RWPE1 (cell line): Measurements from ENCODE around the gene VEZT.
"Not testable (repeated sequence)": the region's sequence is repeated elsewhere in the genome, so short reads cannot be mapped to it uniquely, and the experiment has no call there.

Experiments used
- CTCF ChIA-PET: fragments of 350-600 bp; sonication (Branson Sonifier 250); formaldehyde crosslinking; extraction: SDS; loops from one replicate; lab custom pipeline; 2021; lab: Yijun Ruan, JAX
- POLR2A ChIA-PET: fragments of 400-600 bp; formaldehyde crosslinking; extraction: SDS; loops from one replicate; lab custom pipeline; 2020; ENCODE audit warnings: antibody characterized with exemption; ENCODE audit not compliant: low non-redundant PET; lab: Yijun Ruan, JAX
- DNase-seq: peaks from one replicate; pipeline ENCODE4 v3.0.0; 2012; ENCODE audit warnings: low spot score
- H3K27ac ChIP-seq: fragments of 450-650 bp; 2 replicates; pipeline ENCODE4 v1.5.1; 2017
- TF ChIP-seq, protein P1 (sequence below): fragments of 450-650 bp; conservative IDR thresholded peaks from 2 replicates; pipeline ENCODE4 v1.5.1; 2017; ENCODE audit warnings: low read depth, mild to moderate bottlenecking

VEZT gene

DNA sequence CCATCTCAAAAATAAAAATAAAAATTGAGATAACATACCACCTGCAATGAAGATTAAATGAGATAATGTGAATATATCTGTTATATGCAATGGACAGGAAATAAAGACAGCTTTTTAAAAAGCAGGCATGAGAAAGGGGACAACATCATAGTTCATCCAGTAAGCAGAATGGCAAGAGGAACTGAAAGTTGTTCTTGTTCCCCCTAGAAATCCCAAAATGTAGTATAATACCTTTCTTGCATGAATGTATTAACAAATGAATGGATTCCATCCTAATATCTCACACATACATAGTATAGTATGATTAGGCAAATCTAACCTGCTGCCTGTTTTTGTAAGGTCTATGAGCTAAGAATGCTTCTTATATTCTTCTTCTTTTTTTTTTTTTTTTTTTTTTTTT is 31.8 kb upstream of the VEZT start:
- ChIA-PET POLR2A (no interaction called here), CTCF (interaction anchor here (0.5 kb wide), 2 partner anchors 18 to 69 kb away, joined by 3 read pairs; no protein-coding TSS in a partner anchor)
- H3K27ac ChIP-seq = no peak overlapping the region
- TF ChIP-seq, protein P1, sequence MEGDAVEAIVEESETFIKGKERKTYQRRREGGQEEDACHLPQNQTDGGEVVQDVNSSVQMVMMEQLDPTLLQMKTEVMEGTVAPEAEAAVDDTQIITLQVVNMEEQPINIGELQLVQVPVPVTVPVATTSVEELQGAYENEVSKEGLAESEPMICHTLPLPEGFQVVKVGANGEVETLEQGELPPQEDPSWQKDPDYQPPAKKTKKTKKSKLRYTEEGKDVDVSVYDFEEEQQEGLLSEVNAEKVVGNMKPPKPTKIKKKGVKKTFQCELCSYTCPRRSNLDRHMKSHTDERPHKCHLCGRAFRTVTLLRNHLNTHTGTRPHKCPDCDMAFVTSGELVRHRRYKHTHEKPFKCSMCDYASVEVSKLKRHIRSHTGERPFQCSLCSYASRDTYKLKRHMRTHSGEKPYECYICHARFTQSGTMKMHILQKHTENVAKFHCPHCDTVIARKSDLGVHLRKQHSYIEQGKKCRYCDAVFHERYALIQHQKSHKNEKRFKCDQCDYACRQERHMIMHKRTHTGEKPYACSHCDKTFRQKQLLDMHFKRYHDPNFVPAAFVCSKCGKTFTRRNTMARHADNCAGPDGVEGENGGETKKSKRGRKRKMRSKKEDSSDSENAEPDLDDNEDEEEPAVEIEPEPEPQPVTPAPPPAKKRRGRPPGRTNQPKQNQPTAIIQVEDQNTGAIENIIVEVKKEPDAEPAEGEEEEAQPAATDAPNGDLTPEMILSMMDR = no peak
- no peak for DNase-seq

DNA sequence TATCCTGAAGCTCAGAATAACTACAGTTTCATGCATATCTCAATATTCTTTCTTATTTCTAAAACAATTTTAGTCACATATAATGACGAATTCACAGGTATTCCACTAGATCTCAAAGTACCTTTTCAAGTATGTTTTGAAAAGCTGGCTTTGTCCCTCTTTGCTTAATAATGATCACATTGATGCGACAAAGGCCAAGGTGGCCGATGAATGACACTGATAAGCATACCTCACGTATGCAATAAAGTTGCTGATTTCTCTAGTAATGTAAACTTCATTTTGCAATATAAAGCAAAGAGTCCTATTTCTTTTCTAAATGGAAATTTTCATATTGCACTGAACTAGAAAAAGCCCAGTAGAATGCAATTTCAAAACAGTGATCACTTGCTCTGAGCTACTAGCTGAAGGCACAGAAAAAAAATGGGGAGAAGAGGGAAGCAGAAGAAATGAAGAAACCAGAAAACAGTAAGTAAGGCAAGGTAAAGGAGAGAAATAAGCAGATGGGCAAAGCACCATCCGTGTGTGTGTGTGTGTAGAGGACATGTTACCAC is 29.7 kb upstream of the VEZT start:
- no peak for DNase-seq
- no peak overlapping the region for H3K27ac ChIP-seq
- ChIA-PET POLR2A (no interaction called here), CTCF (interaction anchor here (0.6 to 1.1 kb wide), 3 partner anchors 13 to 25 kb away, joined by 3 to 4 read pairs (median 3); no protein-coding TSS in a partner anchor)
- TF ChIP-seq, protein P1 = no peak

DNA sequence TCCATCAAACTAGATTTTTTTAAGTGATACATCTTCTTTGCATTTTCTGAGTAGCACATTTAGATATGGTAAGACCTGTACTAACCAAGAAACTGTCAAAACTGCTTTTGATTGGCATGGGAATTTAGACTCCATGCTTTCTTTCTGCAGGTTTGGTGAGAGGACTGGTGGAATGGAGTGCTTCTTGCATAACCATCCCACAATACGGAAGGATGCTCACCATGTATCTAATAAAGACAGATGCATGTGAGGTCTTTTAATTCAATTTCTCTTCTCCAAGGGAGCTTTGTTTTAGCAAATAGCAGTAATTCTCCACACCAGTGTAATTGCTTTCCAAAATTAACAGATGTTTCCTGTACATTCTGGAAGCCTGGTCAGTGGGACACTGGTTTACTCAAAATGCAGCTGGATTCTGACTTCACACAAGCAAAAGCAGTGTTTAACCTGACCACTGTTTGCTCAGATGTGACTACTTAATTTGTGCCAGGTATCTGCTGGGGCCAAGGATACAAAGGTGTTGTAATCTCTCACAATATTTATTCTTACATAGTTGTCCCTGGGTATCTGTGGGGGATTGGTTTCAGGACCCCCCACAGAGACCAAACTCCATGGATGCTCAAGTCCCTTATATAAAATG is 26.4 kb upstream of the VEZT start:
- H3K27ac ChIP-seq = no peak overlapping the region
- no peak for DNase-seq
- TF ChIP-seq, protein P1 = no peak
- POLR2A ChIA-PET = no interaction called here
- CTCF ChIA-PET = no interaction called here

DNA sequence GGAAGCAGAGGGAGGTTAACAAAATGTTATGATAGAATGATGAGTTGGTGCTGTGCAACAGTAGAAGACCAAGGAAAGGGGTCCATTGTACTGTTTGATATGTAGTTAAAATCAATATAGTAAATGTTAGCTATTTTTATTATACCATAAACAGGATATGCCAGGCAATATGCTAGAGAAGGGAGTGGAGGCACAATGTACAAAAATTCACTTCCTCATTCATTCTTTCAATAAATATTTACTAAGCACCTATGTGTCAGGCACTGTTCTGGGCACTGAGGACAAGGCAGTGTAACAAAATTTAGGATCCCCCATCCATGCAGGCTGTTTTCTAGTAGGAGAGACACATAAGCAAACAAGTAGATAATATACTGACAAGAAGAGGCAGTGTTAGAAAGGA is 25.3 kb upstream of the VEZT start:
- ChIA-PET POLR2A (no interaction called here), CTCF (no interaction called here)
- TF ChIP-seq, protein P1 = no peak
- DNase-seq = no peak
- no peak overlapping the region for H3K27ac ChIP-seq

GRCh38 chr12:95193139-95193538 is 24.5 kb upstream of the VEZT start:
- peak overlapping the region; percentile 13; the same call in 1 of the 2 replicates for H3K27ac ChIP-seq
- ChIA-PET CTCF (no interaction called here), POLR2A (no interaction called here)
- TF ChIP-seq, protein P1 = no peak
- no peak for DNase-seq

DNA sequence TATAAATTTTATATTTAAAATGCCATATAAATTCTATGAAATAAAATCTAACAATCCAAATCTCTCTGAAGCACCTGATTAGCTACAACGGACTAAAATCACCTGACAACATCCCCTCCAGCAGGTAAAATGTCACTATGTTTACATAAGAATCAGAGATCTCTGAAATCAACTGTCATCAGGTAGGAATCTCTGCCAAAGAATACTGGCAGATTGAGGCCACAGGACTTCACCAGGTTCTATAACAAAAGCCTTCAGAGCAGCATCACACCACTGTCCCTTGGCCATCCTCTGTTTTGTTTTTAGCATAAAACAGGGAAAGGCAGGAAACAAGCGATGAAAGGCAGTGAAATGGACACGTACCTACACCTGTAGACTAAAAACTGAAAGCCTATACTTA is 22.5 kb upstream of the VEZT start:
- ChIA-PET POLR2A (no interaction called here), CTCF (no interaction called here)
- no peak overlapping the region for H3K27ac ChIP-seq
- TF ChIP-seq, protein P1 = no peak
- no peak for DNase-seq

- H3K27ac ChIP-seq = peak overlapping the region; percentile 53
- CTCF ChIA-PET, POLR2A ChIA-PET, DNase-seq: not testable (repeated sequence)
These were observed 20.6 kb upstream of the VEZT start for GRCh38 chr12:95196875-95197569.
